HG03139 (cell line): ENCODE results near the gene FKBP7.
"Not testable (repeated sequence)": the region's sequence is repeated elsewhere in the genome, so short reads cannot be mapped to it uniquely, and the experiment has no call there.

Source experiments
- ATAC-seq: cut with Tn5 transposase; IDR thresholded peaks from one replicate; pipeline ENCODE4 v1.9.1; 2021; ENCODE audit not compliant: unreplicated experiment

FKBP7 gene

GRCh38 chr2:178491612-178492011, 13.2 kb upstream of the FKBP7 start:
- no peak for ATAC-seq

- ATAC-seq, result no peak
Observed at GRCh38 chr2:178485356-178485755, 7.0 kb upstream of the FKBP7 start.

DNA sequence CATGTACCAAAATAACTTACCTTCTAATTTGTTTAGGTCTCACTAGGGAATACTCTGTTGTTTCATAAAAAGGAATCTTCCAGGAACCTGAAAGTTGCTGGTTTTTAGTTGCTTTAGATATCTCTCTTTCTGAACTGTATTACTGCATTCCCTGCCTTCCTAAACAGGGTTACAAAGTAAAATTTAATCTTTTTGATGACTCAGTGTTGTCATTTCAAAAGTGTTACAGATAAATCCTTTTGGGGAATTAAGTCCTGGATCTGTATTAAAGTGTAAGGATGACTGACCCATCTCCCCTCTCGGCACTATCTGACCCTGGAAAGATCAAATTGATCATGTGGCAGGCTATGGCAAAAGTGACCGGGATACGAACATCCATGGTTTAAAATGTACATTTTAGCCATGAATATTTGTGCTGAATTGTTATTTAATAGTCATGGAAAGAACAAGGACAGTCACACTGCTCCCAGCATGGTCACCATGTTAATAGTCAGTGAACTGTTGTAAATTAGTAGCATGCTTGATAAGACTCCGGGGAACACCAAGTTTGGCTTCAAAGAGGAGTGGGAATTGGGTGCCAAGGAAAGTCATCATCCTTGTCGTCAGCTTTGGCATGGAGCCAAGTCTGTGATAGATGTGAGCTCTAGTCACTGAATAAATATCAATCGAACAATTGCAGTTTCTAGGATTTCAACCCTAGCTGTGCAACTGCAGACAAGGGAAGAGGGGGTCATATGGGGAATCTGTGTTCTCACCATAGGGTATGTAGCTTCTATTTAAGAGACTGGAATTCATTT, 6.0 kb upstream of the FKBP7 start:
- no peak for ATAC-seq

DNA sequence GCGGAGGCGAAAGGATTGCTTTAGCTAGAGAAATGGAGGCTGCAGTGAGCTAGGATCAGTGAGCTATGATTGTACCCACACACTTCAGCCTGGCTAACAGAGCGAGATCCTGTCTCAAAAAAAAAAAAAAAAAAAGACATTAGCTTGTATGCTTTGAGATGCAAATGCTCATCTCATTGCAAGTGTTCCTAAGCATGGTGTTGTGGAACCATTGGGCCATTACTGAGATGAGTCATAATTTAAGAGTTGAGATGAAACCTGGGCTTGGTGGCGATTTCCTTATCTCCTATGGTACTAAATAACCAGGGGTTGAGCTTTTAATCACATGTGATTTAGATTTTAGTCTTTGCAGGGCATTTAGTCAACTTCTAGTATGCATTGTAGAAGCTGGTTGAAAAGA, 4.0 kb upstream of the FKBP7 start:
- peak; percentile 28 for ATAC-seq

- peak; percentile 62 for ATAC-seq
Observed at GRCh38 chr2:178480227-178481181, 2.1 kb upstream of the FKBP7 start, which contains the start of gene PLEKHA3. Gene PLEKHA3 (plus strand): TSS chr2:178480457. CDS start chr2:178480870, 413 bp downstream.

DNA sequence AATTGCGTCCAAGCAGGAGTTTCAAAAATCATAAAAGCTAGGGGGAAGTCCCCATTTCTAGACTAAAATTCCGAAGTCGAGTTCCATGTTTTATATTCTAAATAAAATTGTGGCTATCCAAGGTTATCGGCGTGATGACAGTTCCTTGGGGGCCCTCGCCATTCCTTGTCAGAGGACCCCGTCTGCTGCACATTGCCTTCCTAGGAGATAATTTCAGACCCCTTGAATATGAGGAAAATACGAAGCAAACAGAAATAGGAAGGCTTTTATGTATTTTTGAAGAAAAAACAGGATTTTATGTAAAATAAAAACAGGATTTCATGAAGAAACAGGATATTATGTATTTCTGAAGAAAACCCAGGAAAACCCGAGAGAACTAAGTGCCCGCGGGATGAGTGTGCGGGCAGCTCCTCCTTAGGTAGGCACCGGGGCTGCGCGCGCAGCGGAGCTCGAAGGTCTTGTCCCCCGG, 1.4 kb upstream of the FKBP7 start:
- ATAC-seq, result no peak

- ATAC-seq, result no peak
Observed at GRCh38 chr2:178479275-178479616, 846 bp upstream of the FKBP7 start.

DNA sequence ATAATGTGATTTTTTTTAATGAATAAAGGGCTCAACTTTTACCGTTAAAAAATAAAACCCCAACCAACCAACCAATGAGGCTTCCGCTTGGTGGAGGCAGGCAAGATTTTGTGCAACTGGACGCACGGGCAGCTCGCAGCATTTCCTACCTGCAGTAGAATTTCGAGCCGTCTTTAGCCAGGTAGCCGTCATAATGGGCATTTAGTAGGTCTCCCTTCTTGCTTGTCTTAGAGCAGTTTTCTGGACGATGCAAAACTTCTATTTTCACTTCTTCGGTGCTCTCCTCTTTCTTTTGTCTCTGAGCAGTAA, 316 bp downstream of the FKBP7 start:
- ATAC-seq, result no peak

GRCh38 chr2:178477443-178478129, 814 bp downstream of the FKBP7 start:
- ATAC-seq, result no peak

DNA sequence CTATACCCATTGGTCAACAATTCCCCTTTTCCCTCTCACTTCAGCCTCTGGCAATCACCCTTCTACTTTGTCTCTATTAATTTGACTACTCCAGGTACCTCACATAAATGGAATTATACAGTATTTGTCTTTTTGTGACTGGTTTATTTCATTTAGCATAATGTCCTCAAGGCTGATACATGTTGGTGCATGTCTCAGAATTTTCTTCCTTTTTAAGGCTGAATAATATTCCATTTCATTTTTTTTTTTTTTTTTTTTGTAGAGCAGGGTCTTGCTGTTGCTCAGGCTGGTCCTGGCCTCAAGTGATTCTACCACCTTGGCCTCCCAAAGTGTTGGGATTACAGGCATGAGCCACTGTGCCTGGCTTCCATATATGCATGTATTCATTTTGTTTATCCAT, 1.9 kb downstream of the FKBP7 start:
- ATAC-seq, result no peak

DNA sequence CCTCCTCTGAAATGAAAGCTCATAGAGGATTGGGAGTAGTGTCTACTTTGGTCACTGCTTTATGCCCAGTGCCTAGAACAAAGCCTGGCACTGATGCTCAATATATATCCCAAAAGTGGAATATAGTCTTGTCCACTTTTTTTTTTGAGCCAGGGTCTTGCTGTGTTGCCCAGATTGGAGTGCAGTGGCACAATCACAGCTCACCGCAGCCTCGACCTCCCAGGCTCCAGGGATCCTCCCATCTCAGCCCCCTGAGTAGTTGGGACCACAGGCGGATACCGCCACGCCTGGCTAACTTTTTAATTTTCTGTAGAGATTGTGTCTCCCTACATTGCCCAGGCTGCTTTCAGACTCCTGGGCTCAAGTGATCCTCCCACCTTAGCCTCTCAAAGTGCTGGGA, 3.8 kb downstream of the FKBP7 start:
- ATAC-seq, result no peak

DNA sequence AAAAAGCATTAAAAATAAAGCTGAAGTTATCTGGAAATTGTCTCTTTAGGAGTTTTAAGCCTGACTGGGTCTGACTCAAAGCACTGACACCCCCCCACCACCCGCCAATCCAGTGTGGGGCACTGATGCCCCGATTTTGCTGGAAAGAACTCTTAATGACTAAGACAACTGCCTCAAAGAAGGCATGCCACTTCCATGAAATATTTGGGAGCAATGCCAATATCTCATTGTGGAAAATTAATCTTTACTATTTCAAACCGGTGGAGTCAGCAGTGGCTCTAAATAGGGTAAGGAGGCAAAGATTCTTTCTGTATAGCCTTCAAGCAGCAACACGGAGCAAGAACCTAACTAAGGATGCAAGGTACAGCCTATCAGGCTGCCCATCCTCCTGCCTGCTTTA, 4.5 kb downstream of the FKBP7 start:
- no peak for ATAC-seq

- ATAC-seq, result no peak
Observed at GRCh38 chr2:178473373-178473772, 5.0 kb downstream of the FKBP7 start.

DNA sequence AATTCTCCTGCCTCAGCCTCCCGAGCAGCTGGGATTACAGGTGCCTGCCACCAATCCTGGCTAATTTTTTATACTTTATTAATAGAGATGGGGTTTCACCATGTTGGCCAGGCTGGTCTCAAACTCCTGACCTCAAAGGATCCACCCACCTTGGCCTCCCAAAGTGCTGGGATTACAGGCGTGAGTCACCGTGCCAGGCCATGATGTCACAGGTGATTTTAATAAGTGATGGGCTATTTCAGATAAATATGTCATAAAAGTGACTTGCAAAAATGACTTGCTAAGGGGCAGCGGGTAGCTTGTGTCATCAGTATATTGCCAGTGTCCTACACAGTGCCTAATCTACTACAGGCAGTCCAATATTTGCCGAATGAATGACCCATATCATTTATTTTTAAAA, 7.1 kb downstream of the FKBP7 start:
- ATAC-seq, result not testable (repeated sequence)

DNA sequence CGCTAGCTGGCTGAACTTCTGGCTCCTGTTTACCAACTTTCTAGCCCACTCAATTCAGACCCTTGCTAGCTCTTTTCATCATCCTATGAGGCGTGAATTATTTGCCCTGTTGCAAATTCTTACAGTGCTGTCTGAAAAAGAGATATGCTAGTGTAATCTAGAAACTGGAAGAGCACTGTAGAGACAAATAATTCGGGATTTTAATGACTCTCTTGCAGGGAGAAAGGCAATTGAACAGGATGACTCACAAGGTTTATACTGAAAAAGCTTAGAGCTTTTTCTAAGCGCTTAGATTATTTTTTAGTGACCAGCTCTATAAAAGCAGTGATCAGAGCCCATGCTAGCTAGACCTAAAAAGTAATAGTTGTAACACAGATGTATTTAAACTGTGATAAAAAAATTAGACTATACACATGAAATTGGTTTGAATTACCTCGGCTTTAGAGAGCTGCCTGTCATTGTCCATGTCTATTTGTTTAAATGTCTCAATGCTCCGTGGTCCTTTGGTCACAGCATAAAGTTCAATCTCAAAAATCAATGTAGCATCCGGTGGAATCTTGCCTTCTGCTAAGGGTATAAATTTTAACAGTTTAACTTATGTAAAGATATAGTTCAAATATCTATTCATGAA, 9.1 kb downstream of the FKBP7 start:
- ATAC-seq, result no peak

DNA sequence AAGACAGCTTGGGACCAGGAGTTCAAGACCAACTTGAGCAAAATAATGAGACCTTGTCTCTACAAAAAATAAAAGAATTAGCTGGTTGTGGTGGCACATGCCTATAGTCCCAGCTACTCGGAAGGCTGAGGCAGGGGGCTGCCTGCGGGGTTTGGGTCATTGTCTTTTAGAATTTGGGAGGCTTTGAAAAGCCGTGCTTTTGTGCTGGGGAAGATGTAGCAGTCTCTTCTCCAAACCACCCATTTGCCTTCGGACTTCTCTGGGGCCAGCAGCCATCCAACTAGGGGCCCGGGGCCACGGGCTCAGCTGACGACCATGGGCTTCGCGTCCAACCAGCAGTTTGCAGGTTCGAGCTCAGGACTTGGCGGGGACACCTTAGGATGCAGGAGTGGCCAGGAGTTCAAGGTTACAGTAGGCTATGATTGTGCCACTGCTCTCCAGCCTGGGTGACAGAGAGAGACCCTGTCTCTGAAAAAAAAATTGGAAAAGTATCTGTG, 21.0 kb downstream of the FKBP7 start:
- no peak for ATAC-seq

GRCh38 chr2:178455947-178456346, 22.5 kb downstream of the FKBP7 start:
- no peak for ATAC-seq

DNA sequence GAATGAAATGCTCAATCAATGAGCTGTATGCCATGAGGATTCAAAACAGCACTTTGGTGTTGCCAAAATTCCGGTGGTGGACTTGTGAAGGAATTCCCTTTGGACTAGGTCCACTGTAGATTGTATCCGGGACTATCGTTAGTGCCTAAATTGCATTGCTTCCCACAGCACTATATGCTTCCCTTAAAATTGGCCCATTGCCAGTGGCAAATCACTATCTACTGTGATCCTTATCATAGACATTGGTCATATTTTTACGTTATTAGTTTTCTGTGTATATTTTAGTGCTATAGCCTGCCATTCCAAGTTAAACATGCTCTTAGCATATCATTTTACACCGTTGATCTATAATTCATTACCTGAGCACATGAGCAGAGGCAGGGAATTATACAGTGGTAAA, 25.5 kb downstream of the FKBP7 start:
- ATAC-seq, result no peak

DNA sequence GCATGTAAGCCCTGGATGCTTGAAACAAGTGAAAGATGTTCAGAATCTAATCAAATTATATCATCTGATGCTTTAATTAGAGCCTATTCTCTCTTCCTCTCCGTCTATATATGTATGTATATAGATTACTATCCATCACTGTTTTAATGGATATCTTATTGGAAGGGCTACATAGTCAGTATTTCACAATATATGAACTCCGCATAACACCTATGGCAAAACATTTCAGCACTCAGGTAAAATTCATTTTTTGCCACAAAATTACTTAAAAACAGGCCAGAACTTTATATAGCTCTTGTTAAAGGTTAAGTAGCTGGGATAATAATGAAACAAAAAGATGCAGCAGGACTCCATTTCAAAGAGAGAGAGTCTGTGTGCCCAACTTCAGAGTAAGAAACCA, 26.1 kb downstream of the FKBP7 start:
- no peak for ATAC-seq

- peak; percentile 80 for ATAC-seq
Observed at GRCh38 chr2:178450774-178451525, 27.4 kb downstream of the FKBP7 start, which contains the start of the genes PJVK and PRKRA. Gene PJVK (plus strand): TSS chr2:178451378. CDS start chr2:178453410, 2,032 bp downstream. Gene PRKRA (minus strand): TSS chr2:178451175. CDS start chr2:178451030, 145 bp downstream.
